Stomach (tissue), 9 donors: ENCODE measurements around the gene YKT6. TPM values are rescaled to one million over a fixed set of nuclear protein-coding genes. Genes with fewer than 3 reads are reported as not detected.

ENCODE experiments used
- DNase-seq, 2 donors: peaks; one replicate each; pipeline versions ENCODE4 v3.0.0 to v3.0.0-alpha.2; 2013 to 2019
- H3K27ac ChIP-seq, 5 donors: fragments of 200-600 bp in 4 of 5; sonication (generic) in 4 of 5; one replicate each; pipeline ENCODE4 v1.5.1; 2013 to 2019; ENCODE audit warnings: mild to moderate bottlenecking in 1 of 5, moderate library complexity in 1 of 5
- H3K27me3 ChIP-seq, 3 donors: fragments of 200-600 bp; sonication (generic); one replicate each; pipeline ENCODE4 v1.5.1; 2017 to 2019; ENCODE audit warnings: mixed run types in 1 of 3
- H3K36me3 ChIP-seq, 4 donors: fragments of 200-600 bp; sonication (generic); 1 replicate in 3 of 4; 2 replicates in 1 of 4; pipeline ENCODE4 v1.5.1; 2016 to 2019
- H3K4me1 ChIP-seq, 4 donors: fragments of 200-600 bp; sonication (generic); one replicate each; pipeline ENCODE4 v1.5.1; 2016 to 2019
- H3K4me3 ChIP-seq, 4 donors: fragments of 200-600 bp; sonication (generic) in 3 of 4; one replicate each; pipeline ENCODE4 v1.5.1; 2016 to 2019; ENCODE audit warnings: mild to moderate bottlenecking in 1 of 4
- H3K9me3 ChIP-seq, 4 donors: fragments of 200-600 bp; sonication (generic); one replicate each; pipeline ENCODE4 v1.5.1; 2016 to 2019
- EP300 ChIP-seq: sonication (generic); formaldehyde crosslinking; IDR thresholded peaks from one replicate; pipeline ENCODE4 v1.6.1; 2017; ENCODE audit warnings: antibody characterized with exemption
- POLR2A ChIP-seq, 4 donors: fragments of 450-650 bp; IDR thresholded peaks; one replicate each; pipeline ENCODE4 v1.6.1; 2016; ENCODE audit warnings: antibody characterized with exemption in 4 of 4, control low read depth in 2 of 4, mild to moderate bottlenecking in 1 of 4, moderate library complexity in 1 of 4
- POLR2AphosphoS5 ChIP-seq, 3 donors: sonication (generic); formaldehyde crosslinking; IDR thresholded peaks; one replicate each; pipeline ENCODE4 v1.6.1; 2016; ENCODE audit warnings: antibody characterized with exemption in 3 of 3
- WGBS, 5 donors: extraction: QIAGEN DNeasy Blood & Tissue Kit in 3 of 5; methylation state at CpG; one replicate each; pipeline versions ENCODE4 v1.1.5 to v1.1.7; 2013 to 2018; 5-methylcytosine and 5-hydroxymethylcytosine counted together
- intact Hi-C: fragments of 100-400 bp; cut with DNase I; formaldehyde crosslinking; loops from one replicate; pipeline ENCODE4 v1.15.1; 2023; ENCODE audit warnings: low total_unique reads
- polyA plus RNA-seq, 3 donors: library from polyadenylated mRNA; stranded (reverse); fragments of 200-250 nt; gene quantifications; one replicate each; pipeline ENCODE4 v1.2.3, GENCODE V29; 2013
- total RNA-seq, 5 donors: library from RNA; depleted of rRNA; stranded (reverse); fragments of >200 nt; gene quantifications; one replicate each; pipeline versions ENCODE4 v1.1.0 to v1.2.3, GENCODE V29; 2014 to 2016
- TF ChIP-seq, protein P1 (sequence below), 7 experiments: fragments of 450-650 bp in 4 of 7; fragments of 200-600 bp in 3 of 7; sonication (generic) in 3 of 7; IDR thresholded peaks; one replicate each; pipeline ENCODE4 v1.5.1; 2016 to 2019; ENCODE audit warnings: antibody characterized with exemption in 7 of 7, control low read depth in 2 of 7, mild to moderate bottlenecking in 1 of 7
- donor health status: healthy with polysubstance abuse.
- donor health status: Bipolar disorder and iron deficiency.
- donor health status: healthy.

YKT6 gene
- total and polyA plus RNA-seq, 8 donors: 35.3 to 86.9 (median 52.2) TPM

- peaks cover 0 to 25% (median 0%) of the 10 kb centered on the region in 3 donors for H3K27me3 ChIP-seq
- no peak overlapping the region for H3K4me3 ChIP-seq
- no peak overlapping the region for H3K27ac ChIP-seq
- no peaks in the 10 kb centered on the region for H3K4me1 ChIP-seq
- WGBS, 5 donors: 82 to 91% (median 89%) methylated on average over 5 of the region's 5 CpGs
- no peaks in the 10 kb centered on the region for H3K9me3 ChIP-seq
- no peak for DNase-seq
- intact Hi-C loops: loop anchor here (10.0 kb wide), 1 partner anchor 116 kb away; no protein-coding TSS in a partner anchor
- no peaks in the 10 kb centered on the region for H3K36me3 ChIP-seq
- TF ChIP-seq POLR2A (IDR thresholded peaks at IDR 0.05) (no peak), EP300 (no peak), POLR2AphosphoS5 (IDR thresholded peaks at IDR 0.05) (no peak)
- TF ChIP-seq, protein P1, sequence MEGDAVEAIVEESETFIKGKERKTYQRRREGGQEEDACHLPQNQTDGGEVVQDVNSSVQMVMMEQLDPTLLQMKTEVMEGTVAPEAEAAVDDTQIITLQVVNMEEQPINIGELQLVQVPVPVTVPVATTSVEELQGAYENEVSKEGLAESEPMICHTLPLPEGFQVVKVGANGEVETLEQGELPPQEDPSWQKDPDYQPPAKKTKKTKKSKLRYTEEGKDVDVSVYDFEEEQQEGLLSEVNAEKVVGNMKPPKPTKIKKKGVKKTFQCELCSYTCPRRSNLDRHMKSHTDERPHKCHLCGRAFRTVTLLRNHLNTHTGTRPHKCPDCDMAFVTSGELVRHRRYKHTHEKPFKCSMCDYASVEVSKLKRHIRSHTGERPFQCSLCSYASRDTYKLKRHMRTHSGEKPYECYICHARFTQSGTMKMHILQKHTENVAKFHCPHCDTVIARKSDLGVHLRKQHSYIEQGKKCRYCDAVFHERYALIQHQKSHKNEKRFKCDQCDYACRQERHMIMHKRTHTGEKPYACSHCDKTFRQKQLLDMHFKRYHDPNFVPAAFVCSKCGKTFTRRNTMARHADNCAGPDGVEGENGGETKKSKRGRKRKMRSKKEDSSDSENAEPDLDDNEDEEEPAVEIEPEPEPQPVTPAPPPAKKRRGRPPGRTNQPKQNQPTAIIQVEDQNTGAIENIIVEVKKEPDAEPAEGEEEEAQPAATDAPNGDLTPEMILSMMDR (IDR thresholded peaks at IDR 0.05): no peak
These were observed 9.6 kb upstream of the YKT6 start for GRCh38 chr7:44191171-44191570.

GRCh38 chr7:44193011-44193802 lies 7.6 kb upstream of the YKT6 start:
- TF ChIP-seq POLR2A (IDR thresholded peaks at IDR 0.05): no peak
- TF ChIP-seq, protein P1 (IDR thresholded peaks at IDR 0.05): no peak
- no peak for TF ChIP-seq EP300
- no peak for TF ChIP-seq POLR2AphosphoS5 (IDR thresholded peaks at IDR 0.05)
- Histone ChIP-seq H3K4me3 (no peak overlapping the region), H3K9me3 (no peaks in the 10 kb centered on the region), H3K27ac (no peak overlapping the region), H3K27me3 (peaks cover 0 to 32% (median 0%) of the 10 kb centered on the region in 3 donors), H3K4me1 (no peaks in the 10 kb centered on the region), H3K36me3 (no peaks in the 10 kb centered on the region)
- intact Hi-C loops: loop anchor here (10.0 kb wide), 1 partner anchor 118 kb away; no protein-coding TSS in a partner anchor
- WGBS, 5 donors: 84 to 90% (median 89%) methylated on average over 7 of the region's 7 CpGs
- no peak for DNase-seq

GRCh38 chr7:44194069-44194468 lies 6.7 kb upstream of the YKT6 start:
- peaks cover 0 to 32% (median 0%) of the 10 kb centered on the region in 3 donors for H3K27me3 ChIP-seq
- 46 to 56% (median 52%) methylated on average over 2 of the region's 2 CpGs for WGBS, 5 donors
- H3K36me3 ChIP-seq: no peaks in the 10 kb centered on the region
- H3K27ac ChIP-seq: no peak overlapping the region
- no peaks in the 10 kb centered on the region for H3K4me1 ChIP-seq
- intact Hi-C loops: loop anchor here (10.0 kb wide), 1 partner anchor 119 kb away; no protein-coding TSS in a partner anchor
- DNase-seq: no peak
- H3K9me3 ChIP-seq: no peaks in the 10 kb centered on the region
- TF ChIP-seq POLR2A (IDR thresholded peaks at IDR 0.05) (no peak), POLR2AphosphoS5 (IDR thresholded peaks at IDR 0.05) (no peak), EP300 (no peak)
- TF ChIP-seq, protein P1 (IDR thresholded peaks at IDR 0.05): no peak
- no peak overlapping the region for H3K4me3 ChIP-seq

DNA sequence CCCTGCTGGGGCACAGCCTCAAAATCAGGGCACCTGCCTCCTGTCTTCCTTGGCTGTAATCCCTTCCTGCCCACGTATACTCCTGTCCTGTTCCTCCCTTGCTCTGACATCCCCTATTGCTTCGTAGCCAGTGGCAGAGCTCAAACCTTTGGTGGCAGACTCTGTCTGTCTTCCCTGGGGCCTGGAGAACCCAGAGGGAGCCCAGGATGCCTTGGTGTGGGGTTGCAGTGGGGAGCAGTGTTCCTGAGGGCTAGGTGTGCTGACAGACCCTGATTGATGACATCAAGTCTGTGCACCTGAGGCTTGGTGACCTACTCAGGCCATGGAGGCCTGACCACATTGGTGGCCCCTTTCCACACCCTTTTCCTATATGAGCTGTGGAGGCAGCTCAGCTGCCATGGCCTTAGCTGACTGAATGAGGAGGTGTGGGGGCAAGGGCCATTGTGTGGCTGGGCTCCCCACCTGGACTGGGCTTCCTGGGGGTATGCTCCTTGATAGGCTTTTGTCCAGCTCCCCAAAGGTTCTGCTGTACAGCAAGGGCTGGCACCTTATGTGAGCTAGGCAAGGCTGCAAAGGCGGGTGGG lies 6.1 kb upstream of the YKT6 start:
- Histone ChIP-seq H3K36me3 (no peaks in the 10 kb centered on the region), H3K4me3 (no peak overlapping the region), H3K27ac (no peak overlapping the region), H3K9me3 (no peaks in the 10 kb centered on the region), H3K4me1 (no peaks in the 10 kb centered on the region), H3K27me3 (peaks cover 0 to 32% (median 0%) of the 10 kb centered on the region in 3 donors)
- no peak for DNase-seq
- intact Hi-C loops: loop anchor here (10.0 kb wide), 1 partner anchor 120 kb away; no protein-coding TSS in a partner anchor
- 69 to 91% (median 84%) methylated on average over 3 of the region's 3 CpGs for WGBS, 5 donors
- no peak for TF ChIP-seq POLR2AphosphoS5 (IDR thresholded peaks at IDR 0.05)
- no peak for TF ChIP-seq POLR2A (IDR thresholded peaks at IDR 0.05)
